Left lung (tissue), 10 donors: ENCODE measurements around the gene GSTM1. TPM values are rescaled to one million over a fixed set of nuclear protein-coding genes. Genes with fewer than 3 reads are reported as not detected.

Experiments
- ATAC-seq: fragments of 200-7000 bp; cut with Tn5 transposase; one replicate; pipeline ENCODE4 v1.9.1; 2020; ENCODE audit warnings: moderate library complexity
- DNase-seq, 4 donors: peaks; one replicate each; pipeline ENCODE4 v3.0.0-alpha.2; 2013 to 2020
- H3K27ac ChIP-seq, 2 donors: fragments of 200-600 bp; sonication (generic) in 1 of 2; one replicate each; pipeline versions ENCODE4 v1.5.0 to v1.8.0; 2020 to 2021
- H3K27me3 ChIP-seq, 2 donors: fragments of 200-600 bp; sonication (generic) in 1 of 2; one replicate each; pipeline versions ENCODE4 v1.5.0 to v1.8.0; 2020 to 2021
- H3K36me3 ChIP-seq, 2 donors: fragments of 200-600 bp; sonication (generic) in 1 of 2; one replicate each; pipeline versions ENCODE4 v1.5.0 to v1.8.0; 2020 to 2021
- H3K4me1 ChIP-seq, 2 donors: fragments of 200-600 bp; one replicate each; pipeline ENCODE4 v1.8.0; 2021
- H3K4me3 ChIP-seq, 2 donors: fragments of 200-600 bp; sonication (generic) in 1 of 2; one replicate each; pipeline versions ENCODE4 v1.5.0 to v1.8.0; 2020 to 2021; ENCODE audit warnings: mild to moderate bottlenecking in 1 of 2
- H3K9me3 ChIP-seq, 2 donors: fragments of 200-600 bp; sonication (generic) in 1 of 2; one replicate each; pipeline versions ENCODE4 v1.5.0 to v1.8.0; 2020 to 2021
- intact Hi-C, 2 donors: fragments of 100-400 bp; cut with DNase I; formaldehyde crosslinking; loops; one replicate each; pipeline versions ENCODE4 v1.11.2 to v1.14.2; 2022
- polyA plus RNA-seq, 6 donors: library from polyadenylated mRNA; unstranded; fragments of 120-200 nt; gene quantifications; one replicate each; pipeline ENCODE4 v1.2.1, GENCODE V29; 2013; ENCODE audit not compliant: insufficient read length in 6 of 6
- total RNA-seq, 2 donors: library from RNA; stranded (reverse); fragmentation: NEBNext Ultra II Directional; extraction: Animal tissue kit (Norgen Biotek cat#: 25700); gene quantifications; one replicate each; pipeline ENCODE4 v1.2.1, GENCODE V29; 2021
- TF ChIP-seq, protein P1 (sequence below), 2 donors: fragments of 200-600 bp; sonication (generic) in 1 of 2; IDR thresholded peaks; one replicate each; pipeline versions ENCODE4 v1.5.0 to v1.8.0; 2021; ENCODE audit warnings: antibody characterized with exemption in 2 of 2
- donor health status: DM: no; HTN: yes; CAD: no.
- donor health status: DM: no; HTN: no; CAD: no.

The GSTM1 gene
- total and polyA plus RNA-seq, 8 donors = 1.7 to 165 (median 96.2) TPM; not detected in 1

DNA sequence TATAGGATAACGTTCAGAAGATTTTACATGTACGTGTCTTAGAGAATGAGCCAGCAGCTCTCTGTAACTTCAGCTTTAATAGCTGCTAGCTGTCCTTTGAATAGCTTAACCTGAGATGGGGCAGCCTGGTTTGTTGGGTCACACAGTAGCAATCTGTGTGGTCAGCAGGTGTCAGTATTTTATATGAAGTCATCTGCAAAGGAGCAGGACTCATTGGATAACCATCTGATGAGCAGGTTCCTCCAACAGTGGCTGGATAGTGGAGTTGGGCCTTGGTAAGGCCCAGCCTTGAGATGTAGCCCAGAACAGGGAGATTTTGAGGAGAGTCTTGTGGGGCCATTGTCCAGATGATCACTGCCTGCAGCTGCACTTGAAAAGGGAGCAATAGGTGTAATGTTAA lies 30.9 kb downstream of the GSTM1 start:
- Histone ChIP-seq H3K4me1 (no peaks in the 10 kb centered on the region), H3K27ac (no peak overlapping the region), H3K9me3 (no peaks in the 10 kb centered on the region), H3K36me3 (no peaks in the 10 kb centered on the region), H3K27me3 (no peaks in the 10 kb centered on the region), H3K4me3 (no peak overlapping the region)
- no peak for ATAC-seq
- TF ChIP-seq, protein P1, sequence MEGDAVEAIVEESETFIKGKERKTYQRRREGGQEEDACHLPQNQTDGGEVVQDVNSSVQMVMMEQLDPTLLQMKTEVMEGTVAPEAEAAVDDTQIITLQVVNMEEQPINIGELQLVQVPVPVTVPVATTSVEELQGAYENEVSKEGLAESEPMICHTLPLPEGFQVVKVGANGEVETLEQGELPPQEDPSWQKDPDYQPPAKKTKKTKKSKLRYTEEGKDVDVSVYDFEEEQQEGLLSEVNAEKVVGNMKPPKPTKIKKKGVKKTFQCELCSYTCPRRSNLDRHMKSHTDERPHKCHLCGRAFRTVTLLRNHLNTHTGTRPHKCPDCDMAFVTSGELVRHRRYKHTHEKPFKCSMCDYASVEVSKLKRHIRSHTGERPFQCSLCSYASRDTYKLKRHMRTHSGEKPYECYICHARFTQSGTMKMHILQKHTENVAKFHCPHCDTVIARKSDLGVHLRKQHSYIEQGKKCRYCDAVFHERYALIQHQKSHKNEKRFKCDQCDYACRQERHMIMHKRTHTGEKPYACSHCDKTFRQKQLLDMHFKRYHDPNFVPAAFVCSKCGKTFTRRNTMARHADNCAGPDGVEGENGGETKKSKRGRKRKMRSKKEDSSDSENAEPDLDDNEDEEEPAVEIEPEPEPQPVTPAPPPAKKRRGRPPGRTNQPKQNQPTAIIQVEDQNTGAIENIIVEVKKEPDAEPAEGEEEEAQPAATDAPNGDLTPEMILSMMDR (IDR thresholded peaks at IDR 0.05) = no peak
- no peak for DNase-seq
- intact Hi-C loops = loop anchor here in 1 of 2 donors (5.0 kb wide), 1 partner anchor 46 kb away; no protein-coding TSS in a partner anchor

DNA sequence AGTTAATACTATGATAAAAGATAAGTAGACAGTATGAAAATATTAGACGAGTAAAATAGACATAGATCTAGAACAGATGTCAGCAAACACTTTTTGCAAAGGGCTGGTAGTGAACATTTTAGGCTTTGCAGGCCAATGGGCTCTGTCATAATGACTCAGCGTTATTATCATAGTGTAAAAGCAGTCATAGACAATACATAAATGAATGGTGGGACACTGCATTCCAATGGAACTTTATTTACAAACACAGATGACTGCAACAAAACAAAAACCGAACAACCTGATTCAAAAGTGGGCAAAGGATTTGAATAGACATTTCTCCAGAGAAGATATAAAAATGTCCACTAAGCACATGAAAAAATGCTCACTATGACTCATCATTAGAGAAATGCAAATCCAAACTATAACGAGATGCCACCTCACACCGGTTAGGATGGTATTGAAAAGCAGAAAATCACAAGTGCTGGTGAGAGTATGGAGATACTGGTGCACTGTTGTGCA lies 31.8 kb downstream of the GSTM1 start:
- TF ChIP-seq, protein P1 (IDR thresholded peaks at IDR 0.05) = no peak
- intact Hi-C loops = loop anchor here in 1 of 2 donors (5.0 kb wide), 1 partner anchor 47 kb away; no protein-coding TSS in a partner anchor
- H3K27ac ChIP-seq = no peak overlapping the region

DNA sequence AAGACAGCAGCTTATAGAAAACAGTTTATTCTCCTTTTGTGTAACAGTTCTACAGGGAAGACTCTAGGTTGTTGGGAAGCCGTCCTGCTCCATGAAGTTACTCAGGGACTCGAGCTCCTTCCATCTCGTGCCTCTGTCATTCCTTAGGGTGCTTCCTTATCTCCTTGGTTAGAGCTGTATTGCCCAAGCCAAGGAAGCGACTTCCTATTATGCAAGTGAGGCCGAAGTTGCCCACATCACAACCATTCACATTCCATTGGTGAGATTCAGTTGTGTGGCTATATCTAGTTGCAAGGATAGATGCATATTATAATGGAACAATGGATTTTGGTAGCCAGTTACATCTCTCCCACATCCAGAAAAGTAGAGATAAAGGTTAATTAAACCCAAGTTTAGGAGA lies 33.4 kb downstream of the GSTM1 start:
- Histone ChIP-seq H3K36me3 (no peaks in the 10 kb centered on the region), H3K27me3 (no peaks in the 10 kb centered on the region), H3K27ac (no peak overlapping the region), H3K9me3 (no peaks in the 10 kb centered on the region), H3K4me3 (no peak overlapping the region), H3K4me1 (no peaks in the 10 kb centered on the region)
- ATAC-seq (no peak), DNase-seq (no peak)
- intact Hi-C loops = no loop called here
- TF ChIP-seq, protein P1 (IDR thresholded peaks at IDR 0.05) = no peak

More for the DNA sequence above, 31.8 kb downstream of the GSTM1 start:
- Histone ChIP-seq H3K9me3 (no peaks in the 10 kb centered on the region), H3K4me1 (no peaks in the 10 kb centered on the region), H3K36me3 (no peaks in the 10 kb centered on the region), H3K27me3 (no peaks in the 10 kb centered on the region), H3K4me3 (no peak overlapping the region)
- ATAC-seq = no peak
- DNase-seq = no peak

DNA sequence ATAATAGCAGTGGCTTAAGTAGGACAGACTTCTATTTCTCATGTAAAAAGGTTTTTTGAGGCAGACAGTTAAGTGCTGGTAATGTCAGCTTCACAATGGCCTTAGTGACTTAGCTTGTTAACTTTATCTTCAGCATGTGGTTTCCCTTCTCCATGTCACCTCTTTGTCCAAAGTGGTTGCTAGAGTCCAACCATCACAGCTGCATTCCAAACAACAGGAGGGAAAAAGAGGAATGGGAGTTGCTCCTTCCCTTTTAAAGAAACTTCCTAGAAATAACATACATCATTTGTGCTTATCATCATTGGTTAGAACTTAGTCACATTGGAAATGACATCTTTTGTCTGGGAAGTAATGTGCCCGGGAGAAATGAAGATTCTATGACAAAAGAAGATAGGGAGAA lies 34.4 kb downstream of the GSTM1 start:
- Histone ChIP-seq H3K9me3 (no peaks in the 10 kb centered on the region), H3K4me1 (no peaks in the 10 kb centered on the region), H3K36me3 (no peaks in the 10 kb centered on the region), H3K4me3 (no peak overlapping the region), H3K27me3 (no peaks in the 10 kb centered on the region), H3K27ac (no peak overlapping the region)
- TF ChIP-seq, protein P1 (IDR thresholded peaks at IDR 0.05) = no peak
- intact Hi-C loops = no loop called here
- ATAC-seq (no peak), DNase-seq (no peak)

DNA sequence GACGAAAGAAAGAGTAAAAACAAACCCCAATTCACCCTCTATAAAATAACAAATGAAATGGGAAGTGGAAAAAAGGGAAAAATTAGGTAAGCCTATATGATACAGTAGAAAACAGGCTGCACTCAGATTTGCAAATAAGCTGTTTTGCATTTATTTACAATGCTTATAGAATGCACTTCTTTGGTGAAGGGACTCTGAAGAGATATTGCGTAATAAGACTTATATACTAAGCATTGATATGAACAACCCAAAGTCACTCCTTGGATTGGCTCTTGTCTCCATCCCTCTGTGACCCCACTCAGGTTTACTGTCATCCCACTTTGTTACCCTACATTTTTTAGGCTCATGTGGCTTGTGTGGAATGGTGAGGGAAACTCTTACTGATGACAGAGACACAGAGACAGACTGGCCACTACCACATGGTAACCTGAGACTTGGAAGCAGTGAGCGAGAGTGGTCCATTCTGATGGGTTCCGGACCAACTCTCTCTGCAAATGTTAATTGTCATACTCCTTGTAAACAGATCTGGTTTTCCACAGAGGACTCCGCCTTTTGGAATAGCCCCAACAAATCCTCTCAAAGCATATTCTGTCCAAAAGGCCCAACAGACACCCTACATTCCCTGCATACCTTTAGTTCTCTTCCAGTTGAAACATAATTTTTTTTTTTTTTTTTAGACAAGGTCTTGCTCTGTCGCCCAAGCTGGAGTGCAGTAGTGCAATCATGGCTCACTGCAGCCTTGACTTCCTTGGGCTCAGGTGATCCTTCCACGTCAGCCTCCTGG lies 35.5 kb downstream of the GSTM1 start:
- no peak overlapping the region for H3K27ac ChIP-seq
- no peak overlapping the region for H3K4me3 ChIP-seq
- ATAC-seq (no peak), DNase-seq (no peak)
- no peaks in the 10 kb centered on the region for H3K9me3 ChIP-seq
- H3K36me3 ChIP-seq = no peaks in the 10 kb centered on the region
- H3K4me1 ChIP-seq = no peaks in the 10 kb centered on the region
- TF ChIP-seq, protein P1 (IDR thresholded peaks at IDR 0.05) = no peak
- intact Hi-C loops = no loop called here
- no peaks in the 10 kb centered on the region for H3K27me3 ChIP-seq
